ENCODE measurements around the gene TRAF3IP1.

Gene TRAF3IP1

DNA sequence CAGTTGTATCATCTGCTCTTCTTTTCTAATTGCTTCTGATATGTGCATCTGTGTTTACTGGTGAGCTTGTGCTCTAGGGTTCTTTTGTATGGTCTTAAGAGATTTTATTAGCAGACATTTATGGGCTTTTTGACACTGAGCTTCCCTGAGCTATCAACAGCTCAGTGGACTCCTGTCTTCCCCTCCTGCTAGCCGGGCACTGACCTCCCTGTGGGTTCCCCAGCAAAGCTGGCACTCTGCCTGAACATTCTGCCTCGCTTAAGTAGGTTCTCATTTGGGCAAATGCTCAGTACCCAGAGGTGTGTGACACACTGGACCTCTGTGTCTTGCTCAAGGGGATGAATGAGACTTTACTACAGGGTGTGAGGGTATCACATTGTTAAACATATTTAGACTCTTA lies 15.8 kb downstream of the TRAF3IP1 start:
- no peak overlapping the region for H2AFZ ChIP-seq (ENCODE audit: low read depth, low read length)
- TF ChIP-seq, protein P1, sequence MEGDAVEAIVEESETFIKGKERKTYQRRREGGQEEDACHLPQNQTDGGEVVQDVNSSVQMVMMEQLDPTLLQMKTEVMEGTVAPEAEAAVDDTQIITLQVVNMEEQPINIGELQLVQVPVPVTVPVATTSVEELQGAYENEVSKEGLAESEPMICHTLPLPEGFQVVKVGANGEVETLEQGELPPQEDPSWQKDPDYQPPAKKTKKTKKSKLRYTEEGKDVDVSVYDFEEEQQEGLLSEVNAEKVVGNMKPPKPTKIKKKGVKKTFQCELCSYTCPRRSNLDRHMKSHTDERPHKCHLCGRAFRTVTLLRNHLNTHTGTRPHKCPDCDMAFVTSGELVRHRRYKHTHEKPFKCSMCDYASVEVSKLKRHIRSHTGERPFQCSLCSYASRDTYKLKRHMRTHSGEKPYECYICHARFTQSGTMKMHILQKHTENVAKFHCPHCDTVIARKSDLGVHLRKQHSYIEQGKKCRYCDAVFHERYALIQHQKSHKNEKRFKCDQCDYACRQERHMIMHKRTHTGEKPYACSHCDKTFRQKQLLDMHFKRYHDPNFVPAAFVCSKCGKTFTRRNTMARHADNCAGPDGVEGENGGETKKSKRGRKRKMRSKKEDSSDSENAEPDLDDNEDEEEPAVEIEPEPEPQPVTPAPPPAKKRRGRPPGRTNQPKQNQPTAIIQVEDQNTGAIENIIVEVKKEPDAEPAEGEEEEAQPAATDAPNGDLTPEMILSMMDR (IDR thresholded peaks at IDR 0.05; ENCODE audit: low read depth, low read length): no peak
- TF ChIP-seq EZH2phosphoT487 (IDR thresholded peaks at IDR 0.05; ENCODE audit: low read depth): no peak
- H3K4me2 ChIP-seq (ENCODE audit: low read length): no peak overlapping the region
- H3K36me3 ChIP-seq (replicated peaks; ENCODE audit: low read depth, low read length): no peaks in the 10 kb centered on the region
- H3K27me3 ChIP-seq (ENCODE audit: low read depth, low read length): no peaks in the 10 kb centered on the region
- no peak overlapping the region for H3K27ac ChIP-seq (ENCODE audit: low read length)
- no peaks in the 10 kb centered on the region for H3K4me1 ChIP-seq (ENCODE audit: low read length)
- no peaks in the 10 kb centered on the region for H3K9me3 ChIP-seq (ENCODE audit: insufficient read depth, low read length)
- no peaks in the 10 kb centered on the region for H3K79me2 ChIP-seq (ENCODE audit: low read length)
- H3K9ac ChIP-seq (ENCODE audit: low read length): no peak overlapping the region
- H3K4me3 ChIP-seq (ENCODE audit: low read length): no peak overlapping the region
- H4K20me1 ChIP-seq (ENCODE audit: insufficient read depth, low read length): no peaks in the 10 kb centered on the region

DNA sequence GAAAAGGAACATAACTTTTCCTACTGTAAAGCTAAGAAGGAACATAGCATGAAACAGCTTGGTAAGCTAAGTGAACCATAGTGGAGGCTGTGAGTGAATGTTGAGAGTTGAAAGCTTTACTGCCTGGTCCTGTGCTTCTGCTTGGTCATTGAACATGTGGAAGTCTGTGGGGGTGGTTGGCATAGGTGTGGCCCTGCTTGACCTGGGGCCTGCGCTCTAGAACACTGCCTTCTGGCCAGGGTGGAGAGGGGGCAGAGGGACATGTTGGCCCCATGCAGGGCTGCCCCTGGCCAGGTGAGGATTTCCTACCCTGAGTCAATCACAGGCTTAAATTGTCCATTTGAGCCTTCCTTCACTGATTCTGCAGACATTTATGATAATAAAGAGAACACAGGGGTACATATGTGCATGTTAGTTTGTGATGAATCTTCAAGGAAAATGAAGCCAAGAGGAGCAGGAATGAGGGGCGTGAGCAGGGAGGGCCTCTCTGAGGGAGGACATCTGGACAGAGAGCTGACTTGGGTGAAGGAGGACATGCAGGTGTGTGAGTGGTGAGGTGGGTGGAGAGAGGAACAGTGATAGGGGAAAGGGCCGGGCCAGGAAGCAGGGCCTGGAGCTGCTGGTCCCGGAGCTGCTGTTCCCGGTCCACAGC lies 16.6 kb downstream of the TRAF3IP1 start:
- Histone ChIP-seq H3K79me2 (ENCODE audit: low read length) (no peaks in the 10 kb centered on the region), H3K4me2 (ENCODE audit: low read length) (no peak overlapping the region), H3K4me1 (ENCODE audit: low read length) (no peaks in the 10 kb centered on the region), H2AFZ (ENCODE audit: low read depth, low read length) (no peak overlapping the region), H3K27ac (ENCODE audit: low read length) (no peak overlapping the region), H3K9ac (ENCODE audit: low read length) (no peak overlapping the region), H3K36me3 (replicated peaks; ENCODE audit: low read depth, low read length) (no peaks in the 10 kb centered on the region), H3K9me3 (ENCODE audit: insufficient read depth, low read length) (no peaks in the 10 kb centered on the region), H4K20me1 (ENCODE audit: insufficient read depth, low read length) (no peaks in the 10 kb centered on the region), H3K4me3 (ENCODE audit: low read length) (no peak overlapping the region), H3K27me3 (ENCODE audit: low read depth, low read length) (no peaks in the 10 kb centered on the region)
- no peak for TF ChIP-seq EZH2phosphoT487 (IDR thresholded peaks at IDR 0.05; ENCODE audit: low read depth)
- TF ChIP-seq, protein P1 (IDR thresholded peaks at IDR 0.05; ENCODE audit: low read depth, low read length): no peak

DNA sequence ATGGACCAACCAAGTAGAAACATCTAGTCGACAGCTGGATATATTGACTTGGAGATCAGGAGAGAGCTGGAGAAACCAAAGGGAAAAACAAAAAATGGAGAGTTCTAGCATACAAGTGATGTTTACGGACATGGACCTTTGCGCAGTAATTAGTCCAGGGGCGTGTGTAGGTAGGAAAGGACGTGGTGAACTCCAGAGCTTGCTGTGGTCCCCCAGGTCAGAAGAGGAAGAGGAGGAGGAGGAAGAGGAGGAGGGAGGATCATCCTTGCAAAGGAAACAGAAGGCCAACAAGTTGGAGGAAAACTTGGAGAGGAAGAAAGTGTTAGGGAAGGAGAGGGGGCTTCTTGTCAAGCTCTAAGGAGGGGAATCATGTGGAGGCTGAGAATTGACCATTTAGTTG lies 17.5 kb downstream of the TRAF3IP1 start:
- H3K36me3 ChIP-seq (replicated peaks; ENCODE audit: low read depth, low read length): no peaks in the 10 kb centered on the region
- no peak overlapping the region for H3K9ac ChIP-seq (ENCODE audit: low read length)
- no peak overlapping the region for H3K4me2 ChIP-seq (ENCODE audit: low read length)
- no peak overlapping the region for H3K27ac ChIP-seq (ENCODE audit: low read length)
- H3K79me2 ChIP-seq (ENCODE audit: low read length): no peaks in the 10 kb centered on the region
- H3K4me3 ChIP-seq (ENCODE audit: low read length): no peak overlapping the region
- H3K27me3 ChIP-seq (ENCODE audit: low read depth, low read length): no peaks in the 10 kb centered on the region
- TF ChIP-seq EZH2phosphoT487 (IDR thresholded peaks at IDR 0.05; ENCODE audit: low read depth): no peak
- TF ChIP-seq, protein P1 (IDR thresholded peaks at IDR 0.05; ENCODE audit: low read depth, low read length): no peak
- H2AFZ ChIP-seq (ENCODE audit: low read depth, low read length): no peak overlapping the region
- H4K20me1 ChIP-seq (ENCODE audit: insufficient read depth, low read length): no peaks in the 10 kb centered on the region
- no peaks in the 10 kb centered on the region for H3K4me1 ChIP-seq (ENCODE audit: low read length)
- no peaks in the 10 kb centered on the region for H3K9me3 ChIP-seq (ENCODE audit: insufficient read depth, low read length)

DNA sequence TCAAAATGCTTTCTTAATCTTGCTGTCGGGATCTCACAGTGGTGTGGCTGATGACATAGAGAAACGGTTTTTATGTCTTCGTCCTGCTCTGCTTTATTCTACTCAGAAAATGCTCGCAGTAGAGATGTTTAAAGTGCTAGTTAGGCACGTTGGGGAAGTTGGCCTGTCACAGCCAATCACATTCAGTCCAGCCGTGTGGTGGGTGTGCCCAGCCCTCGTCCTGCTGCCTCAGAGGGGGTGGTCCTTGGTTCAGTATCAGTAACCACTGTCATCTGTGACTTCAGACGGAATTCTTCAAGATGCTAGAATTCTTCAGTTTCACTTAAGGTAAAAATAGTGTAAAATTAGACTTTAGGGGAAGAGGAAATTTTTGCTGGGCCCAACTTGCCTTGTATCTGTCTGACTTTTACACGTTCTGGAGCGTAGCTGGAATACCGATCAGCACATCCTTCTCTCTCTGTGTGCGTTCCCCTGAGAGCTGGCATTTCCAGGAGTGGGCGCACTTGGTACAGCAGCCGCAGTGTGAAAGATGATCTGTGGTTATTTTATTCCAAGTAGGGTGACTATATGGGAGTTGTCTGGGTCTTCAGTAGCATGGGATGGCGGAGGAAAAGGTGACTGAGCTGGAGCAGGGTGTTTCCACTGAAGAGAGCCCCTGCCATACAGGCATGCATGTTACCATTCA lies 18.5 kb downstream of the TRAF3IP1 start:
- no peak overlapping the region for H3K27ac ChIP-seq (ENCODE audit: low read length)
- H3K9me3 ChIP-seq (ENCODE audit: insufficient read depth, low read length): no peaks in the 10 kb centered on the region
- no peaks in the 10 kb centered on the region for H3K36me3 ChIP-seq (replicated peaks; ENCODE audit: low read depth, low read length)
- H4K20me1 ChIP-seq (ENCODE audit: insufficient read depth, low read length): no peaks in the 10 kb centered on the region
- no peaks in the 10 kb centered on the region for H3K79me2 ChIP-seq (ENCODE audit: low read length)
- no peaks in the 10 kb centered on the region for H3K4me1 ChIP-seq (ENCODE audit: low read length)
- no peak overlapping the region for H3K4me2 ChIP-seq (ENCODE audit: low read length)
- no peak overlapping the region for H3K4me3 ChIP-seq (ENCODE audit: low read length)
- TF ChIP-seq, protein P1 (IDR thresholded peaks at IDR 0.05; ENCODE audit: low read depth, low read length): no peak
- no peak for TF ChIP-seq EZH2phosphoT487 (IDR thresholded peaks at IDR 0.05; ENCODE audit: low read depth)
- no peaks in the 10 kb centered on the region for H3K27me3 ChIP-seq (ENCODE audit: low read depth, low read length)
- no peak overlapping the region for H2AFZ ChIP-seq (ENCODE audit: low read depth, low read length)
- no peak overlapping the region for H3K9ac ChIP-seq (ENCODE audit: low read length)

Measured in OCI-LY3 (cell line).